CD4-positive, alpha-beta T cell treated with Interleukin-2 at 100 ng/mL for 4 hours (primary cell): ENCODE results near the gene PREX1.
"Not testable (repeated sequence)": the region's sequence is repeated elsewhere in the genome, so short reads cannot be mapped to it uniquely, and the experiment has no call there.

Source experiments
- DNase-seq: peaks from one replicate; pipeline ENCODE4 v3.0.0-alpha.2; 2020; ENCODE audit warnings: low spot score

Gene PREX1

GRCh38 chr20:48774696-48775095 lies 53.1 kb downstream of the PREX1 start:
- no peak for DNase-seq

- DNase-seq, result no peak
These were observed 53.9 kb downstream of the PREX1 start for GRCh38 chr20:48773837-48774418.

- no peak for DNase-seq
These were observed 55.4 kb downstream of the PREX1 start for GRCh38 chr20:48772183-48772976.

GRCh38 chr20:48771542-48771941 lies 56.3 kb downstream of the PREX1 start:
- DNase-seq, result no peak

- no peak for DNase-seq
These were observed 56.9 kb downstream of the PREX1 start for GRCh38 chr20:48770700-48771442.

- peak; percentile 92 for DNase-seq
These were observed 58.5 kb downstream of the PREX1 start for GRCh38 chr20:48769069-48769983.

GRCh38 chr20:48766961-48767960 lies 60.5 kb downstream of the PREX1 start:
- DNase-seq, result peak; percentile 30

GRCh38 chr20:48766205-48766604 lies 61.6 kb downstream of the PREX1 start:
- no peak for DNase-seq

- DNase-seq, result no peak
These were observed 62.4 kb downstream of the PREX1 start for GRCh38 chr20:48765359-48765758.

- no peak for DNase-seq
These were observed 64.4 kb downstream of the PREX1 start for GRCh38 chr20:48763216-48763914.

GRCh38 chr20:48761874-48762273 lies 65.9 kb downstream of the PREX1 start:
- no peak for DNase-seq

GRCh38 chr20:48761023-48761785 lies 66.6 kb downstream of the PREX1 start:
- peak; percentile 62 for DNase-seq

- peak; percentile 88 for DNase-seq
These were observed 67.3 kb downstream of the PREX1 start for GRCh38 chr20:48760403-48760983.

GRCh38 chr20:48759631-48760245 lies 68.1 kb downstream of the PREX1 start:
- no peak for DNase-seq

GRCh38 chr20:48758206-48758820 lies 69.5 kb downstream of the PREX1 start:
- DNase-seq, result peak; percentile 58

- DNase-seq, result not testable (repeated sequence)
These were observed 71.0 kb downstream of the PREX1 start for GRCh38 chr20:48756774-48757173.

GRCh38 chr20:48754292-48754691 lies 73.5 kb downstream of the PREX1 start:
- no peak for DNase-seq

- no peak for DNase-seq
These were observed 74.8 kb downstream of the PREX1 start for GRCh38 chr20:48752963-48753362.
